BJ (cell line): ENCODE results near the gene ZNF77. TPM values are rescaled to one million over a fixed set of nuclear protein-coding genes. Genes with fewer than 3 reads are reported as not detected.
"Not testable (repeated sequence)": the region's sequence is repeated elsewhere in the genome, so short reads cannot be mapped to it uniquely, and the experiment has no call there.

Experiments
- CTCF ChIA-PET: fragments of 350-600 bp; formaldehyde crosslinking; extraction: SDS; loops from one replicate; lab custom pipeline; 2021; ENCODE audit warnings: antibody characterized with exemption, inconsistent platforms; lab: Yijun Ruan, JAX
- POLR2A ChIA-PET: fragments of 300-600 bp; sonication (Branson Sonifier 250); formaldehyde crosslinking; extraction: SDS; loops from one replicate; lab custom pipeline; 2021; ENCODE audit warnings: antibody characterized with exemption; lab: Charles Lee
- DNase-seq: peaks from one replicate; pipeline ENCODE4 v3.0.0-alpha.2; 2011; ENCODE audit warnings: low read depth
- H3K27me3 ChIP-seq: 2 replicates; pipeline ENCODE4 v1.6.0; 2011; ENCODE audit warnings: low read length; ENCODE audit not compliant: control insufficient read depth, insufficient read depth
- H3K36me3 ChIP-seq: 2 replicates; pipeline ENCODE4 v1.5.1; 2011; ENCODE audit warnings: low read length; ENCODE audit not compliant: control insufficient read depth, insufficient read depth
- H3K4me3 ChIP-seq: 2 replicates; pipeline ENCODE4 v1.5.1; 2011; ENCODE audit warnings: low read depth, mild to moderate bottlenecking, control low read depth, low read length
- polyA plus RNA-seq: library from polyadenylated mRNA; depleted of rRNA; stranded (reverse); fragments of >200 nt; gene quantifications from 2 replicates; pipeline ENCODE4 v1.2.3, GENCODE V29; 2011
- TF ChIP-seq, protein P1 (sequence below): IDR thresholded peaks from 2 replicates; pipeline ENCODE4 v1.5.1; 2011; ENCODE audit warnings: low read depth, mild to moderate bottlenecking, control low read depth, inconsistent platforms, low read length, moderate library complexity; ENCODE audit not compliant: insufficient read depth

The ZNF77 gene
- polyA plus RNA-seq, 1 experiment = 3.2 TPM

DNA sequence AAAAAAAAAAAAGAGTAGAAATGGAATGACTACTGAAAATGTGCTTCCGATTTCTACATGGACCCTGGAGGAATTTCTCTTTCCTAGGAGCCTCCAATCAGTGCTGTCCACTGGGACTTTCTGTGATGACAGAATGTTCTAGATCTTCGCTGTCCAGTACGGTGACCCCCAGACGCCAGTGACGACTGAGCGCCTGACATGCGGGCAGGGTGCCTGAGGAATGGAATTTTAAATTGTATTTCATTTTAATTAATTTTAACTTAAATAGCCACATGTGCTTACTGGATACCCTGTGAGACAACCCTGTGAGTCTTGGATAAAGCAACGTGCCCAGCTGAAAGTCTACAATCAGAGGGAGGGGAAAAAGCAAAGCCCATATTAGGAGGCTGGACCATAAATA, 28.5 kb upstream of the ZNF77 start:
- CTCF ChIA-PET = interaction anchor here (0.8 to 1.2 kb wide), 3 partner anchors 10 to 23 kb away, joined by 3 to 4 read pairs (median 3); no protein-coding TSS in a partner anchor
- POLR2A ChIA-PET = no interaction called here
- DNase-seq = no peak
- Histone ChIP-seq H3K27me3 (peaks cover 4% of the 10 kb centered on the region; the same call in 1 of the 2 replicates), H3K36me3 (no peaks in the 10 kb centered on the region), H3K4me3 (no peak overlapping the region)
- TF ChIP-seq, protein P1, sequence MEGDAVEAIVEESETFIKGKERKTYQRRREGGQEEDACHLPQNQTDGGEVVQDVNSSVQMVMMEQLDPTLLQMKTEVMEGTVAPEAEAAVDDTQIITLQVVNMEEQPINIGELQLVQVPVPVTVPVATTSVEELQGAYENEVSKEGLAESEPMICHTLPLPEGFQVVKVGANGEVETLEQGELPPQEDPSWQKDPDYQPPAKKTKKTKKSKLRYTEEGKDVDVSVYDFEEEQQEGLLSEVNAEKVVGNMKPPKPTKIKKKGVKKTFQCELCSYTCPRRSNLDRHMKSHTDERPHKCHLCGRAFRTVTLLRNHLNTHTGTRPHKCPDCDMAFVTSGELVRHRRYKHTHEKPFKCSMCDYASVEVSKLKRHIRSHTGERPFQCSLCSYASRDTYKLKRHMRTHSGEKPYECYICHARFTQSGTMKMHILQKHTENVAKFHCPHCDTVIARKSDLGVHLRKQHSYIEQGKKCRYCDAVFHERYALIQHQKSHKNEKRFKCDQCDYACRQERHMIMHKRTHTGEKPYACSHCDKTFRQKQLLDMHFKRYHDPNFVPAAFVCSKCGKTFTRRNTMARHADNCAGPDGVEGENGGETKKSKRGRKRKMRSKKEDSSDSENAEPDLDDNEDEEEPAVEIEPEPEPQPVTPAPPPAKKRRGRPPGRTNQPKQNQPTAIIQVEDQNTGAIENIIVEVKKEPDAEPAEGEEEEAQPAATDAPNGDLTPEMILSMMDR = no peak

DNA sequence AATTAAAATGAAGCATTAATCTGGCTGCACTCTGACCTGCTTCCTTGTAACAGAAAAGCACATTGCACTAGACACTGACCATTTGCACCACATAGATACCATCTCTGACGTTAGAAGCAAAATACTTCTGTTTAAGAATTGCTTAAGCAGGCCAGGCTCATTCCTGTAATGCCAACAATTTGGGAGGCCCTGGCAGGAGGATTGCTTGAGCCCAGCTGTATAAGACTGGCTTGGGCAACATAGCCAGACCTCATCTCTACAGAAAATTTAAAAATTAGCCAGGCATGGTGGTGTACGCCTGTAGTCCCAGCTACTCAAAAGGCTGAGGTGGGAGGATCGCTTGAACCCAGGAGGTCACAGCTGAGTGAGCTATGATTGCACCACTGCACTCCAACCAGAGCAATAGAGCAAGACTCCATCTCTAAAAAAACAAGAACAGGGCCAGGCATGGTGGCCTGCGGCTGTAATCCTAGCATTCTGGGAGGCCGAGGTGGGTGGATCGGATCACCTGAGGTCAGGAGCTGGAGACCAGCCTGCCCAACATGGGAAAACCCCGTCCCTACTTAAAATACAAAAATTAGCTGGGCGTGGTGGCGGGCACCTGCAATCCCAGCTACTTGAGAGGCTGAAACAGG, 25.5 kb upstream of the ZNF77 start:
- no peaks in the 10 kb centered on the region for H3K36me3 ChIP-seq
- TF ChIP-seq, protein P1 = no peak
- CTCF ChIA-PET = interaction anchor here (0.7 to 2.3 kb wide), 4 partner anchors 8 to 155 kb away, joined by 3 to 10 read pairs (median 6); no protein-coding TSS in a partner anchor
- POLR2A ChIA-PET = no interaction called here
- peaks cover 2% of the 10 kb centered on the region; the same call in 1 of the 2 replicates for H3K27me3 ChIP-seq
- DNase-seq = no peak
- no peak overlapping the region for H3K4me3 ChIP-seq

DNA sequence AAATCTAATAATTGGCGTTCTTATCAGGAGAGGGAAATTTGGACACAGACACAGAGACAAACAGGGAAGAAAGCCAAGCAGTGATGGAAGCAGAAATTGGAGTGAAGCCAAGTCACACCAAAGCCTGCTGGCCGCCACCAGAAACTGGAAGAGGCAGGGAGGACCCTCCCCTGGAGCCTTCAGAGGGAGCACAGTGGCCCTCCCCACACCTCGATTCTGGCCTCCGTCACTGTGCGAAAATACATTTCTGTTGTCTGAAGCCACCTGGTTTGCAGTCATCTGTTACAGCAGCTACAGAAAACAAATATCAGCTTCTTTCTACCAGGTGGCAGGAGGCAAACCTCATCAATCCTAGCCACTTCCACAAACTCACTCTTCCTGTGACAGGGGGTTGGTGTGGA, 24.3 kb upstream of the ZNF77 start:
- TF ChIP-seq, protein P1 = no peak
- DNase-seq = no peak
- ChIA-PET CTCF (interaction anchor here (1.0 to 2.3 kb wide), 6 partner anchors 10 to 160 kb away, joined by 3 to 5 read pairs (median 4); no protein-coding TSS in a partner anchor), POLR2A (no interaction called here)
- Histone ChIP-seq H3K36me3 (no peaks in the 10 kb centered on the region), H3K27me3 (no peaks in the 10 kb centered on the region), H3K4me3 (no peak overlapping the region)

DNA sequence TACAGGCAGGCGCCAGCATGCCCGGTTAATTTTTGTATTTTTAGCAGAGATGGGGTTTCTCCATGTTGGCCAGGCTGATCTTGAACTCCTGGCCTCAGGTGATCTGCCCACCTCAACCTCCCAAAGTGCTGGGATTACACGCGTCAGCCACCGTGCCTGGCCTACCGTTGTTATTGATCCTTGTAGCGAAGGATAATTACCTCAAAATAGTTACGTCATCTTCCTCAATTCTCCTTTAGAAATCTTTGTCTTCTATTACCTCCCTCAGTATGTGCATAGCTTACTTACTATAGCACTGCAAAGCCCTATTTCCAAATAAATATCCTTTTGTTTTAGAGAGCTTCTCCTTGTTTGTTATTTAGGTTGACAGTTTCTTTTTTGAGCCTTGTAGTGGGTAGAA, 23.2 kb upstream of the ZNF77 start:
- TF ChIP-seq, protein P1 = no peak
- H3K4me3 ChIP-seq = no peak overlapping the region
- H3K36me3 ChIP-seq = no peaks in the 10 kb centered on the region
- DNase-seq = no peak
- ChIA-PET POLR2A (no interaction called here), CTCF (interaction anchor here (0.6 to 2.3 kb wide), 7 partner anchors 11 to 505 kb away, joined by 3 to 5 read pairs (median 3); no protein-coding TSS in a partner anchor)
- no peaks in the 10 kb centered on the region for H3K27me3 ChIP-seq

DNA sequence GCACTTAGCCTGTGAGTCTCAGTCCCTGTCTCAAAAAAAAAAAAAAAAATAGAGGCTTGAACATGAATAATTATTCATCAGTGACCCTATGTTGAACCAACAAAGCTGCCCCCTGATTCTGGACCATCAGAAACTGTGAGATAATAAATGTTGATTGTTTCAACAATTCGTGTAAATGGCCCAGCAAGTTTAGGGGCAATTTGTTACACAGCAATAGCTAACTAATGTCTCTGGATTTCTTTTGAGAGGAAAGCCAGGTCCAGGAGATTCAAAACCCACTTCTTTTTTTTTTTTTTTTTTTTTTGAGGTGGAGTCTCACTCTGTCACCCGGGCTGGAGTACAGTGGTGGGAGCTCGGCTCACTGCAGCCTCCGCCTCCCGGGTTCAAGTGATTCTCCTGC, 20.1 kb upstream of the ZNF77 start:
- ChIA-PET POLR2A (no interaction called here), CTCF (interaction anchor here (0.8 to 6.7 kb wide), 6 partner anchors 12 to 507 kb away, joined by 3 to 55 read pairs (median 4); no protein-coding TSS in a partner anchor)
- no peak for DNase-seq
- Histone ChIP-seq H3K4me3 (no peak overlapping the region), H3K36me3 (no peaks in the 10 kb centered on the region), H3K27me3 (no peaks in the 10 kb centered on the region)
- TF ChIP-seq, protein P1 = no peak

DNA sequence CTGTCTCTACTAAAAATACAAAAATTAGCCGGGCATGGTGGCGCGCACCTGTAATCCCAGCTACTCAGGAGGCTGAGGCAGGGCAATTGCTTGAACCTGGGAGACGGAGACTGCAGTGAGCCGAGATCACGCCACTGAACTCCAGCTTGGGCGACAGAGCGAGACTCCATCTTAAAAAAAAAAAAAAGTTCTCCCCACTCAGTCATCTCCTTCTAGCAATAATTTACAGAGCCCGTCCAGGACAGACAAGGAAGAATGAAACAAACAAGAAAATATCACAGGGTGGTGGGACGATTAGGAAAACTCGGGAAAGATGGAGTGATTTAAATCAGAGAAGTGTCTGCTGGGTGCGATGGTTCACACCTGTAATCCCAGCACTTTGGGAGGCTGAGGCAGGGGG, 18.9 kb upstream of the ZNF77 start:
- H3K4me3 ChIP-seq, POLR2A ChIA-PET, H3K36me3 ChIP-seq, H3K27me3 ChIP-seq, DNase-seq: not testable (repeated sequence)
- CTCF ChIA-PET = interaction anchor here (1.4 to 6.7 kb wide), 6 partner anchors 10 to 198 kb away, joined by 3 to 55 read pairs (median 10); no protein-coding TSS in a partner anchor
